ENCODE data around the gene URB2. TPM values are rescaled to one million over a fixed set of nuclear protein-coding genes. Genes with fewer than 3 reads are reported as not detected.

URB2 gene
- total RNA-seq, 4 donors from 2014 or later, result 2.6 to 6.5 (median 3.2) TPM

GRCh38 chr1:229607370-229607769 lies 18.7 kb upstream of the URB2 start:
- Histone ChIP-seq H3K27me3 (no peaks in the 10 kb centered on the region), H3K36me3 (peaks cover 0 to 64% (median 26%) of the 10 kb centered on the region in 4 donors), H3K4me1 (no peaks in the 10 kb centered on the region), H3K4me3 (no peak overlapping the region), H3K9me3 (no peaks in the 10 kb centered on the region), H3K27ac (no peak overlapping the region)
- in situ Hi-C loops (cut with MboI; ENCODE audit: low pct_ligation_motif_present in 1 of 4, low pct_unique_long_range_greater_than_20kb in 1 of 4, low sequenced_read_pairs in 3 of 4) (no loop called here), intact Hi-C loops (cut with DNase I; ENCODE audit: low total_unique reads) (no loop called here)
- WGBS, 2 donors (ENCODE audit: low coverage in 1 of 2), result 79 to 91% methylated on average over 2 of the region's 2 CpGs
- DNase-seq, result no peak
- no peak for TF ChIP-seq EP300 (IDR thresholded peaks at IDR 0.05; ENCODE audit: low read depth)
- TF ChIP-seq POLR2AphosphoS5 (IDR thresholded peaks at IDR 0.05), result no peak
- TF ChIP-seq, protein P1, sequence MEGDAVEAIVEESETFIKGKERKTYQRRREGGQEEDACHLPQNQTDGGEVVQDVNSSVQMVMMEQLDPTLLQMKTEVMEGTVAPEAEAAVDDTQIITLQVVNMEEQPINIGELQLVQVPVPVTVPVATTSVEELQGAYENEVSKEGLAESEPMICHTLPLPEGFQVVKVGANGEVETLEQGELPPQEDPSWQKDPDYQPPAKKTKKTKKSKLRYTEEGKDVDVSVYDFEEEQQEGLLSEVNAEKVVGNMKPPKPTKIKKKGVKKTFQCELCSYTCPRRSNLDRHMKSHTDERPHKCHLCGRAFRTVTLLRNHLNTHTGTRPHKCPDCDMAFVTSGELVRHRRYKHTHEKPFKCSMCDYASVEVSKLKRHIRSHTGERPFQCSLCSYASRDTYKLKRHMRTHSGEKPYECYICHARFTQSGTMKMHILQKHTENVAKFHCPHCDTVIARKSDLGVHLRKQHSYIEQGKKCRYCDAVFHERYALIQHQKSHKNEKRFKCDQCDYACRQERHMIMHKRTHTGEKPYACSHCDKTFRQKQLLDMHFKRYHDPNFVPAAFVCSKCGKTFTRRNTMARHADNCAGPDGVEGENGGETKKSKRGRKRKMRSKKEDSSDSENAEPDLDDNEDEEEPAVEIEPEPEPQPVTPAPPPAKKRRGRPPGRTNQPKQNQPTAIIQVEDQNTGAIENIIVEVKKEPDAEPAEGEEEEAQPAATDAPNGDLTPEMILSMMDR (IDR thresholded peaks at IDR 0.05), result no peak
- no peak for TF ChIP-seq POLR2A (IDR thresholded peaks at IDR 0.05)

DNA sequence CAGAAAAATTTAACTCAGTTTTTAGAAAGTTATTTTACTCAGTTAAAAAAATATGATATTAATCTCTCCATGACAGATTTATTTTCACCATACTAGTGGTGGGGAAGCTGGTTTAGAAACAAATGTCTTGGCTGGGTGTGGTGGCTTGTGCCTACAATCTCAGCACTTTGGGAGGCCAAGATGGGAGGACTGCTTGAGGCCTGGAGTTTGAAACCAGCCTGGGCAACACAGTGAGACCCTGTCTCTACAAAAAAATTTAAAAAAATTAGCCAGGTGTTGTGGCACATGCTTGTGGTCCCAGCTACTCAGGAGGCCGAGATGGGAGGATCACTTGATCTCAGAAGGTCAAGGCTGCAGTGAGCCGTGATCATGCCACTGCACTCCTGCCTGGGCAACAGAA lies 17.5 kb upstream of the URB2 start:
- Histone ChIP-seq H3K4me3 (no peak overlapping the region), H3K4me1 (no peaks in the 10 kb centered on the region), H3K27ac (no peak overlapping the region), H3K36me3 (peaks cover 0 to 64% (median 27%) of the 10 kb centered on the region in 4 donors), H3K27me3 (no peaks in the 10 kb centered on the region), H3K9me3 (no peaks in the 10 kb centered on the region)
- no peak for TF ChIP-seq POLR2AphosphoS5 (IDR thresholded peaks at IDR 0.05)
- no peak for TF ChIP-seq EP300 (IDR thresholded peaks at IDR 0.05; ENCODE audit: low read depth)
- TF ChIP-seq POLR2A (IDR thresholded peaks at IDR 0.05), result no peak
- TF ChIP-seq, protein P1 (IDR thresholded peaks at IDR 0.05), result no peak
- no peak for DNase-seq
- intact Hi-C loops (cut with DNase I; ENCODE audit: low total_unique reads), result no loop called here
- in situ Hi-C loops (cut with MboI; ENCODE audit: low pct_ligation_motif_present in 1 of 4, low pct_unique_long_range_greater_than_20kb in 1 of 4, low sequenced_read_pairs in 3 of 4), result no loop called here
- 92 to 95% methylated on average over 2 of the region's 2 CpGs for WGBS, 2 donors (ENCODE audit: low coverage in 1 of 2)

GRCh38 chr1:229613938-229614337 lies 12.1 kb upstream of the URB2 start:
- Histone ChIP-seq H3K9me3 (no peaks in the 10 kb centered on the region), H3K27me3 (no peaks in the 10 kb centered on the region), H3K4me3 (no peak overlapping the region), H3K36me3 (peaks cover 0 to 32% (median 13%) of the 10 kb centered on the region in 4 donors), H3K27ac (no peak overlapping the region), H3K4me1 (no peaks in the 10 kb centered on the region)
- intact Hi-C loops (cut with DNase I; ENCODE audit: low total_unique reads), result no loop called here
- in situ Hi-C loops (cut with MboI; ENCODE audit: low pct_ligation_motif_present in 1 of 4, low pct_unique_long_range_greater_than_20kb in 1 of 4, low sequenced_read_pairs in 3 of 4), result no loop called here
- TF ChIP-seq POLR2AphosphoS5 (IDR thresholded peaks at IDR 0.05), result no peak
- TF ChIP-seq POLR2A (IDR thresholded peaks at IDR 0.05), result no peak
- TF ChIP-seq, protein P1 (IDR thresholded peaks at IDR 0.05), result no peak
- DNase-seq, result no peak
- 84% methylated on average over 5 of the region's 5 CpGs; no CpG with 5 or more reads in 1 of the 2 donors for WGBS, 2 donors (ENCODE audit: low coverage in 1 of 2)

GRCh38 chr1:229614701-229615100 lies 11.3 kb upstream of the URB2 start:
- Histone ChIP-seq H3K27me3 (no peaks in the 10 kb centered on the region), H3K4me1 (no peaks in the 10 kb centered on the region), H3K9me3 (no peaks in the 10 kb centered on the region), H3K27ac (no peak overlapping the region), H3K4me3 (no peak overlapping the region), H3K36me3 (peaks cover 0 to 26% (median 11%) of the 10 kb centered on the region in 4 donors)
- 97% methylated on average over 2 of the region's 2 CpGs; no CpG with 5 or more reads in 1 of the 2 donors for WGBS, 2 donors (ENCODE audit: low coverage in 1 of 2)
- DNase-seq, result no peak
- TF ChIP-seq, protein P1 (IDR thresholded peaks at IDR 0.05), result no peak
- no peak for TF ChIP-seq POLR2A (IDR thresholded peaks at IDR 0.05)
- TF ChIP-seq POLR2AphosphoS5 (IDR thresholded peaks at IDR 0.05), result no peak
- TF ChIP-seq EP300 (IDR thresholded peaks at IDR 0.05; ENCODE audit: low read depth), result no peak
- in situ Hi-C loops (cut with MboI; ENCODE audit: low pct_ligation_motif_present in 1 of 4, low pct_unique_long_range_greater_than_20kb in 1 of 4, low sequenced_read_pairs in 3 of 4) (no loop called here), intact Hi-C loops (cut with DNase I; ENCODE audit: low total_unique reads) (no loop called here)
